Measurements from ENCODE around the gene TIPARP.

GRCh38 chr3:156627946-156628569 lies 46.3 kb upstream of the TIPARP start:
- TF ChIP-seq CTCF (IDR thresholded peaks at IDR 0.05) (no peak), ZFX (IDR thresholded peaks at IDR 0.05; ENCODE audit: borderline replicate concordance) (no peak)
